ENCODE results near the gene PEDS1. TPM values are rescaled to one million over a fixed set of nuclear protein-coding genes. Genes with fewer than 3 reads are reported as not detected.

Gene PEDS1
- total and polyA plus RNA-seq, 2 of the 13 experiments (the other 11 are each of a cell fraction or from before 2014, with no cell fraction given) = 30.5 to 93.9 TPM

DNA sequence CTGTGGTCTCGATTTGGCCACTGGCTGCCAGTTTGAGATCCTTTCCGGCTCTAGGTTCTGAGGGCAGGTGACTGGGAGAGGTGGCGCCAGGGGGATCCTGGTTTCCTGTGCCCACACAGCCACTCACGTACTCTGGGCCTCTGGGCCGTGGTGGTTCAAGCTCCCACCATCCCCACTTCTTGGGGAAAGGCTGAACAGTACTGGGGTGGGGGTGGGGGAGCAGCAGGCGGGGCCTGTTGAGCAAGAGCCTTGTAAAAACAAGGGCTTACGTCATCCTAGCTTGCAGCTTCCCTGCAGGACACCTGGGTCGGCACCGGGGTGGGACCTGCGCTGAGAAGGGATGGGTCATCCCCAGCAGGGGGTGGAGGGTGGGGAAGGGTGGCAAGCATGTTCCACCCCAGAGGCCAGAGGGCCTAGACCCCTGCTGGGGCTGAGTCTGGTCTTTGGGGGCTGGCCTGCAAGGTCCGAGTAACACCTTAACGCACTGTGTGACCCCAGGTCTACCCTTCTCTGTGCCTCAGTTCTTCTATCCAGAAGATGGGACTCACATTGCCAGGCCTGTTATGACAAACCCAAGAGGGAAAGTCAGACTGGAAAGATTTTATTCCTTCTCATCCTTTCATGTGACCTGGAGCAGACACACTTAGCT is 34.0 kb upstream of the PEDS1 start (continued):
- TF ChIP-seq NR3C1 (CRISPR knock-in tag; IDR thresholded peaks at IDR 0.05) (no peak), GPN1 (CRISPR knock-in tag; IDR thresholded peaks at IDR 0.05; ENCODE audit: borderline replicate concordance) (no peak), ZNF441 (CRISPR knock-in tag; IDR thresholded peaks at IDR 0.05; ENCODE audit: borderline replicate concordance) (0 out of 2 replicates have a peak, but pooled peaks have one; percentile 39), ZNF850 (CRISPR knock-in tag; conservative IDR thresholded peaks at IDR 0.05) (no peak), GLI4 (CRISPR knock-in tag; IDR thresholded peaks at IDR 0.05; ENCODE audit: borderline replicate concordance) (no peak), ZNF337 (CRISPR knock-in tag; IDR thresholded peaks at IDR 0.05; ENCODE audit: borderline replicate concordance, low read depth) (no peak), KDM6A (CRISPR knock-in tag; IDR thresholded peaks at IDR 0.05; ENCODE audit: low read depth) (no peak), ATAD3A (CRISPR knock-in tag; IDR thresholded peaks at IDR 0.05) (no peak), NCOR1 (IDR thresholded peaks at IDR 0.05; ENCODE audit: borderline replicate concordance, low read length) (0 out of 2 replicates have a peak, but pooled peaks have one; percentile 35), ZNF550 (CRISPR knock-in tag; IDR thresholded peaks at IDR 0.05; ENCODE audit: borderline replicate concordance) (0 out of 2 replicates have a peak, but pooled peaks have one; percentile 84), FOXK1 (CRISPR knock-in tag; IDR thresholded peaks at IDR 0.05; ENCODE audit: borderline replicate concordance, low read depth) (peak; percentile 33; the same call in 1 of the 2 replicates), ZNF17 (CRISPR knock-in tag; IDR thresholded peaks at IDR 0.05) (no peak), NFE2L1 (CRISPR knock-in tag; IDR thresholded peaks at IDR 0.05; ENCODE audit: borderline replicate concordance) (no peak)
- TF ChIP-seq, protein P1, sequence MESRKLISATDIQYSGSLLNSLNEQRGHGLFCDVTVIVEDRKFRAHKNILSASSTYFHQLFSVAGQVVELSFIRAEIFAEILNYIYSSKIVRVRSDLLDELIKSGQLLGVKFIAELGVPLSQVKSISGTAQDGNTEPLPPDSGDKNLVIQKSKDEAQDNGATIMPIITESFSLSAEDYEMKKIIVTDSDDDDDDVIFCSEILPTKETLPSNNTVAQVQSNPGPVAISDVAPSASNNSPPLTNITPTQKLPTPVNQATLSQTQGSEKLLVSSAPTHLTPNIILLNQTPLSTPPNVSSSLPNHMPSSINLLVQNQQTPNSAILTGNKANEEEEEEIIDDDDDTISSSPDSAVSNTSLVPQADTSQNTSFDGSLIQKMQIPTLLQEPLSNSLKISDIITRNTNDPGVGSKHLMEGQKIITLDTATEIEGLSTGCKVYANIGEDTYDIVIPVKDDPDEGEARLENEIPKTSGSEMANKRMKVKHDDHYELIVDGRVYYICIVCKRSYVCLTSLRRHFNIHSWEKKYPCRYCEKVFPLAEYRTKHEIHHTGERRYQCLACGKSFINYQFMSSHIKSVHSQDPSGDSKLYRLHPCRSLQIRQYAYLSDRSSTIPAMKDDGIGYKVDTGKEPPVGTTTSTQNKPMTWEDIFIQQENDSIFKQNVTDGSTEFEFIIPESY (CRISPR knock-in tag; IDR thresholded peaks at IDR 0.05) = peak; percentile 50; the same call in 1 of the 2 replicates
- TF ChIP-seq, protein P2, sequence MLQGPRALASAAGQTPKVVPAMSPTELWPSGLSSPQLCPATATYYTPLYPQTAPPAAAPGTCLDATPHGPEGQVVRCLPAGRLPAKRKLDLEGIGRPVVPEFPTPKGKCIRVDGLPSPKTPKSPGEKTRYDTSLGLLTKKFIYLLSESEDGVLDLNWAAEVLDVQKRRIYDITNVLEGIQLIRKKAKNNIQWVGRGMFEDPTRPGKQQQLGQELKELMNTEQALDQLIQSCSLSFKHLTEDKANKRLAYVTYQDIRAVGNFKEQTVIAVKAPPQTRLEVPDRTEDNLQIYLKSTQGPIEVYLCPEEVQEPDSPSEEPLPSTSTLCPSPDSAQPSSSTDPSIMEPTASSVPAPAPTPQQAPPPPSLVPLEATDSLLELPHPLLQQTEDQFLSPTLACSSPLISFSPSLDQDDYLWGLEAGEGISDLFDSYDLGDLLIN (CRISPR knock-in tag; IDR thresholded peaks at IDR 0.05; ENCODE audit: borderline replicate concordance) = no peak
- TF ChIP-seq, protein P3, sequence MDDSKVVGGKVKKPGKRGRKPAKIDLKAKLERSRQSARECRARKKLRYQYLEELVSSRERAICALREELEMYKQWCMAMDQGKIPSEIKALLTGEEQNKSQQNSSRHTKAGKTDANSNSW (CRISPR knock-in tag; IDR thresholded peaks at IDR 0.05; ENCODE audit: borderline replicate concordance) = no peak
- TF ChIP-seq, protein P4, sequence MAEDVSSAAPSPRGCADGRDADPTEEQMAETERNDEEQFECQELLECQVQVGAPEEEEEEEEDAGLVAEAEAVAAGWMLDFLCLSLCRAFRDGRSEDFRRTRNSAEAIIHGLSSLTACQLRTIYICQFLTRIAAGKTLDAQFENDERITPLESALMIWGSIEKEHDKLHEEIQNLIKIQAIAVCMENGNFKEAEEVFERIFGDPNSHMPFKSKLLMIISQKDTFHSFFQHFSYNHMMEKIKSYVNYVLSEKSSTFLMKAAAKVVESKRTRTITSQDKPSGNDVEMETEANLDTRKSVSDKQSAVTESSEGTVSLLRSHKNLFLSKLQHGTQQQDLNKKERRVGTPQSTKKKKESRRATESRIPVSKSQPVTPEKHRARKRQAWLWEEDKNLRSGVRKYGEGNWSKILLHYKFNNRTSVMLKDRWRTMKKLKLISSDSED (CRISPR knock-in tag; IDR thresholded peaks at IDR 0.05) = 0 out of 2 replicates have a peak, but pooled peaks have one; percentile 67
- TF ChIP-seq, protein P5, sequence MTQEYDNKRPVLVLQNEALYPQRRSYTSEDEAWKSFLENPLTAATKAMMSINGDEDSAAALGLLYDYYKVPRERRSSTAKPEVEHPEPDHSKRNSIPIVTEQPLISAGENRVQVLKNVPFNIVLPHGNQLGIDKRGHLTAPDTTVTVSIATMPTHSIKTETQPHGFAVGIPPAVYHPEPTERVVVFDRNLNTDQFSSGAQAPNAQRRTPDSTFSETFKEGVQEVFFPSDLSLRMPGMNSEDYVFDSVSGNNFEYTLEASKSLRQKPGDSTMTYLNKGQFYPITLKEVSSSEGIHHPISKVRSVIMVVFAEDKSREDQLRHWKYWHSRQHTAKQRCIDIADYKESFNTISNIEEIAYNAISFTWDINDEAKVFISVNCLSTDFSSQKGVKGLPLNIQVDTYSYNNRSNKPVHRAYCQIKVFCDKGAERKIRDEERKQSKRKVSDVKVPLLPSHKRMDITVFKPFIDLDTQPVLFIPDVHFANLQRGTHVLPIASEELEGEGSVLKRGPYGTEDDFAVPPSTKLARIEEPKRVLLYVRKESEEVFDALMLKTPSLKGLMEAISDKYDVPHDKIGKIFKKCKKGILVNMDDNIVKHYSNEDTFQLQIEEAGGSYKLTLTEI (CRISPR knock-in tag; conservative IDR thresholded peaks at IDR 0.05) = no peak
- TF ChIP-seq, protein P6, sequence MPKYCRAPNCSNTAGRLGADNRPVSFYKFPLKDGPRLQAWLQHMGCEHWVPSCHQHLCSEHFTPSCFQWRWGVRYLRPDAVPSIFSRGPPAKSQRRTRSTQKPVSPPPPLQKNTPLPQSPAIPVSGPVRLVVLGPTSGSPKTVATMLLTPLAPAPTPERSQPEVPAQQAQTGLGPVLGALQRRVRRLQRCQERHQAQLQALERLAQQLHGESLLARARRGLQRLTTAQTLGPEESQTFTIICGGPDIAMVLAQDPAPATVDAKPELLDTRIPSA (CRISPR knock-in tag; IDR thresholded peaks at IDR 0.05; ENCODE audit: borderline replicate concordance) = no peak
- TF ChIP-seq, protein P7, sequence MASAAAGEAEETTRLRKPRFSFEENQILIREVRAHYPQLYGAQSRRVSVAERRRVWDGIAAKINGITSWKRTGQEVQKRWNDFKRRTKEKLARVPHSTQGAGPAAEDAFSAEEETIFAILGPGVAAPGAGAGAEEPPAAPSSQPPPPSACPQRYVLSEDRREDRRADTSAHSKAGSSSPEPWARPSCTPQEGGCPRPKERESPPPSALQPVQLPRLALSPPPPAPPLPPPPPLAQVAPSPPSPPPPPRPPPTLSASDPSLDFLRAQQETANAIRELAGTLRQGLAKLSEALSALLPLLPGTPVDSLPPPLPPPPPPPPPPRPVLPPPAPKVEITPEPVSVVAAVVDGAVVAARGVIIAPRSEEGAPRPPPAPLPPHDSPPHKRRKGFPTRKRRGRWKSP (CRISPR knock-in tag; IDR thresholded peaks at IDR 0.05) = no peak

All from HepG2 (cell line).